SKM-1 (cell line): ENCODE measurements around the gene CCDC142.
A peak's percentile ranks its signal among the peaks of the same experiment; 100 is the strongest.

ENCODE experiments used
- DNase-seq: peaks from one replicate; lab custom pipeline; 2025; ENCODE audit not compliant: unreplicated experiment; lab: John Stamatoyannopoulos, UW

CCDC142 gene, protein sequence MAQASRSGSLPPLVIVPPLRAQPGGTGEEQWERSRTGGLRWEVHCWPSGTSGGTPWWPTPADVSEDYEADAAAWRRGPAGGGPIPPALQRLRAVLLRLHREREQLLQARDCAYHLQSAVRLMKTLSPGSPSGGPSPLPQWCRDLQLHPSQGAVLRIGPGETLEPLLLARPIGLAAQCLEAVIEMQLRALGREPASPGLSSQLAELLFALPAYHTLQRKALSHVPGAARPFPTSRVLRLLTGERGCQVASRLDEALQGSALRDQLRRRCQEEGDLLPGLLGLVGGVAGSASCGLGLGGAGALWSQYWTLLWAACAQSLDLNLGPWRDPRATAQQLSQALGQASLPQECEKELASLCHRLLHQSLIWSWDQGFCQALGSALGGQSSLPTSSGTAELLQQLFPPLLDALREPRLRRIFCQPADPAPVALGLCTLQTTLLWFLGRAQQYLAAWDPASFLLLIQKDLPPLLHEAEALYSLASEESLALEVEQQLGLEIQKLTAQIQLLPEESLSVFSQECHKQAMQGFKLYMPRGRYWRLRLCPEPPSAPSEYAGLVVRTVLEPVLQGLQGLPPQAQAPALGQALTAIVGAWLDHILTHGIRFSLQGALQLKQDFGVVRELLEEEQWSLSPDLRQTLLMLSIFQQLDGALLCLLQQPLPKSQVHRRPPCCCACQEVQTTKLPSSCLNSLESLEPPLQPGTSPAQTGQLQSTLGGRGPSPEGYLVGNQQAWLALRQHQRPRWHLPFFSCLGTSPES

GRCh38 chr2:74482801-74483674, at the start of gene CCDC142, which contains the start of gene TTC31:
Gene CCDC142 (minus strand): TSS chr2:74482998. CDS start chr2:74482837, 161 bp downstream.
Gene TTC31 (plus strand): TSS chr2:74483081. CDS start chr2:74483096, 15 bp downstream.
- DNase-seq = peak; percentile 93

DNA sequence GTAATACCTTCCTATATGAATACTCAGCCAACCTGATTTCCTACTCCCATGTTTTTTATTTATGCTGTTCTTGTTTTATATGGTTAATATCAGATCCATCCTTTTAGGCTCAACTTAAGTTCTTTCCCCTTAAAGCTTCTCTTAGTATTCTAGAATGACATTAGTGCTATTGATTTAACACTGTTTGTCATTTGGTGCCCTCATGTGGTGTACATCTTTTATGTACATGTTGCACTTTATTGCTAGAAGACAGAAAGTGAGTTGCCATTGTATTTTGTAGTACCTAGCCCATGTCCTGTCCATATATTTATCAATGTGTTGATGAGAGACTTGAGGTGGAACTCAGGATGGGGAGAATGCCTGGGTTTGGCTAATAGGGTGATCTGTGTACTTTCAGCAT, 49.4 kb upstream of the CCDC142 start:
- no peak for DNase-seq

DNA sequence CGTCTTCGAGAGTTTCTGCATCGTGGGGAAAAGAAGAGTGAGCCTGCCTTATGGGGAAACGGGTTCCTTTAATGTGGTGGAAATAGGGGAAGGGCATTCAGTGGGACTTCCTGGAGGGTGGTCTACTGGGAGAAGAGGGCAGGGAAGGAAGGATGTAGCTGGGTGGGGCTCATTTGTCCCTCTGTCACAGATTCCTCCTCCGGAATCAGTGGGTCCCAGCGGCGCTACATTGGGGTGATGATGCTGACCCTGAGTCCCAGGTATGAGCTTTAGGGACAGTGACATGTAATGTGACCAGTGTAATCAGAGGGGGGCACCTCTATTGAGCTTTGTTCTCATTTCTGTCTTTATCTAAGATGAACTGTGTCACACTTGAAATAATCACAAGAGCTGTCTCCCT, 48.9 kb upstream of the CCDC142 start:
- no peak for DNase-seq

DNA sequence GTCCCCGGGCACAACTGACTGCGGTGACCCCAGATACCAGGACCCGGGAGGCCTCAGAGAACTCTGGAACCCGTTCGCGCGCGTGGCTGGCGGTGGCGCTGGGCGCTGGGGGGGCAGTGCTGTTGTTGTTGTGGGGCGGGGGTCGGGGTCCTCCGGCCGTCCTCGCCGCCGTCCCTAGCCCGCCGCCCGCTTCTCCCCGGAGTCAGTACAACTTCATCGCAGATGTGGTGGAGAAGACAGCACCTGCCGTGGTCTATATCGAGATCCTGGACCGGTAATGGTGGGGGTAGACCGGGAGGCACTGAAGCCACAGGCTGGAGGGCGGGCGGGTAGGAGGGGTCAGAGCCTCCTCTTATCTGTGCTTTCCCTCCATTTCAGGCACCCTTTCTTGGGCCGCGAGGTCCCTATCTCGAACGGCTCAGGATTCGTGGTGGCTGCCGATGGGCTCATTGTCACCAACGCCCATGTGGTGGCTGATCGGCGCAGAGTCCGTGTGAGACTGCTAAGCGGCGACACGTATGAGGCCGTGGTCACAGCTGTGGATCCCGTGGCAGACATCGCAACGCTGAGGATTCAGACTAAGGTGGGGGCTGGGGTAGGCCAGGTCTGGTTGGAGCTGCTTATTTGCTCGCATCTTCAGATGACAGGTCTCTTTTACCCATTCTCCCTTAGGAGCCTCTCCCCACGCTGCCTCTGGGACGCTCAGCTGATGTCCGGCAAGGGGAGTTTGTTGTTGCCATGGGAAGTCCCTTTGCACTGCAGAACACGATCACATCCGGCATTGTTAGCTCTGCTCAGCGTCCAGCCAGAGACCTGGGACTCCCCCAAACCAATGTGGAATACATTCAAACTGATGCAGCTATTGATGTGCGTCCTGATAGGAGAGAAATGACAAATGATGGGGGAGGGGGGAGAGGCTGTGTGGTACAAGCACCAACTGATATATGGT, 47.7 kb upstream of the CCDC142 start:
- no peak for DNase-seq

DNA sequence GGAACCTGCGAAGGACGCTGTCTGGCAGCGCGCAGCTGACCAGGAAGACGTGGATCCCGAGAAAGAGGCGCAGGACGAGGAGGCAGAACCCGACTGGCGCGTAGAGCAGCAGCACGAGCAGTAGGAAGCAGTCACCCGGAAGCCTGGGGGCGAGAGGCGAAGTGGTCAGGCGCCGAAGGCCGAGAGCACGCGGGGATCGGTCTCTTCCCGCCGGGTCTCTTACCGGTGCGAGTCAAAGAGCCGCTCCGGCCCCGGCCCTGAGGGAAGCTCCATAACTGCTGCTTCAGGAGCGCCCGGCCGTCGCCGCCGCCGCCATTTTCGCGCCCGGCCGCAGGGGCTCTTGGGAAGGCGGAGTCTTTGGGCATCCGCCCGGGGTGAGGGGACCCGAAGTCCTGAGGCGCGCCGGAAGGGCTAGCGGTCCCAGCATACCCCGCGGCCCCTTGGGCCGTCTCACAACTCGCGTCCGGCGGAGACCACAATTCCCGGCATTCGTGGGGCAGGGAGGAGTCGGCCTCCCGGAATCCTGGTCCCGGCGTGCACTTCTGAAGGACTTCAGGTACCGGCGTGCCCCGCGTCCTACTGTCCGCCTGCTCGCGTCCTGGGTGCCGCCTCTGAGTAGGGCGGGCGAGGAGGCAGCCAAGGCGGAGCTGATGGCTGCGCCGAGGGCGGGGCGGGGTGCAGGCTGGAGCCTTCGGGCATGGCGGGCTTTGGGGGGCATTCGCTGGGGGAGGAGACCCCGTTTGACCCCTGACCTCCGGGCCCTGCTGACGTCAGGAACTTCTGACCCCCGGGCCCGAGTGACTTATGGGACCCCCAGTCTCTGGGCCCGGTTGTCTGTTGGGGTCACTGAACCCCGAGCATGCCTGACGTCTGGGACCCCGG, 46.8 kb upstream of the CCDC142 start, which contains the start of the genes AUP1 and HTRA2:
TSS of gene AUP1 (minus strand) at position 350 of the 882 bp plus-strand sequence. CDS start at position 273, 77 bp downstream.
TSS of gene HTRA2 (plus strand) at position 577 of the 882 bp plus-strand sequence. CDS start at position 651, 74 bp downstream.
- peak; percentile 93 for DNase-seq

DNA sequence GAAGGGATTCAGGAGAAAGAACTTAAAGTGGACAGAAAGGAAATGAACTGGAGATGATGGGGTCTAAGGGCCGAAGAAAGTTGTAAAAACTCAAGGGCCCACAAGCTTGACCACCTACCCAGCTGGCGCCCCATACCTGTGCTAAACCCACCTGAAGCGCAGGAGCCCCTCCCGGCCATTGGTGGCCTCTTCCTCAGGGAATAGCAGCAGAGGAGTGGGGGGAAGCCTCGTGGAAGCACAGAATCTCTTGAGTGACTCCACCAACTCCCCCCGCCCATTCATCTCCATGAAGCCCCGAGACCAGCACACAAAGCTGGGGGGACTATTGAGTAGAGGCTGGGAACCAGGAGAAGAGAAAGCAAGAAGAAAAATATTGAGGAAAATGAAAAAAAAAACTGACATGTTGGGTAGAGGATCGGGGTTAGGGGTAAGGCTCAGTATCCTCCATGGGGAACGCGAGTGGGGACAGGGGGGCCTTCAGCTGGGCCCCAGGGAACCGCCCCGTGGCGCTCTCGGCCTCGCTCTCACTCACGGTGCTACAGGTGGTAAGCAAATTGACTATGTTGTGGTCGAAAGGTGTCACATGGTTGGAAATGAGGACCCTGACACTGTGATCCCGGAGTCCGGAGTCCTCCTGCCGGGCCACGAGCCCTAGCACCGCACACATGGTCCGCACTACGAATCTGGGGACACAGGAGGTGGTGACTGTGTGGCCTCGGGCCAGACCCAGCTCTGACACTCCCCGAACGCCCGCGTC, 46.0 kb upstream of the CCDC142 start:
- DNase-seq = no peak

GRCh38 chr2:74527741-74528140, 44.9 kb upstream of the CCDC142 start:
- DNase-seq = no peak

DNA sequence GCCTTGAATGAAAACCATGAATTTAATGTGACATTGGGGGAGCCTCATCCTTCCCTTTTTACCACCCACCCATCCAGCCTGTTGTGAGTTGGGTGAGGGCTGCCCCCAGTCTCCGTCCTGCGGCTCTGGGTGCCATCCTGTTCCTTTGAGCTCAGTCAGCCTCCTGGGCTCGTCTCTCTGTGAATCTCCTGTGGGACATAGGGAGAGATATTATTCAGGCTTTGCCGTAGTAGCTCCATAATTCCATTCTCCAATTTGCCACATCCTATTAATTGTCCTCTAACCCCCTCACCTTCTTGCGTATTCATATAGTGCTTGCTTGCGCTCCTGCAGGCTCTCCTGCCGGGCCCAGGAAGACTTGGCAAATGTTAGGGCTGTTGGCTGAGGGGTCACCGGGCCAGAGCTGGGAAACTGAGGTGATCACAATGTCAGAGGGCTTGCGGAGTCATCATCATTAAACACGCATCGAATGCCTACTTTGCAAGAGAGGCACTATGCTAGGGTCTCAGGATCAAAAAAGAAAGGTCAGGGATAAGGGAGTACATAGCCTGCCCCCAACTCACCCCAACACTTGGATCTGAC, 43.9 kb upstream of the CCDC142 start:
- DNase-seq = no peak

- DNase-seq = peak; percentile 49
Measured at GRCh38 chr2:74525717-74526648, 43.2 kb upstream of the CCDC142 start, which contains the start of gene DQX1. Gene DQX1 (minus strand): TSS chr2:74526231. CDS start chr2:74525729, 502 bp downstream.

DNA sequence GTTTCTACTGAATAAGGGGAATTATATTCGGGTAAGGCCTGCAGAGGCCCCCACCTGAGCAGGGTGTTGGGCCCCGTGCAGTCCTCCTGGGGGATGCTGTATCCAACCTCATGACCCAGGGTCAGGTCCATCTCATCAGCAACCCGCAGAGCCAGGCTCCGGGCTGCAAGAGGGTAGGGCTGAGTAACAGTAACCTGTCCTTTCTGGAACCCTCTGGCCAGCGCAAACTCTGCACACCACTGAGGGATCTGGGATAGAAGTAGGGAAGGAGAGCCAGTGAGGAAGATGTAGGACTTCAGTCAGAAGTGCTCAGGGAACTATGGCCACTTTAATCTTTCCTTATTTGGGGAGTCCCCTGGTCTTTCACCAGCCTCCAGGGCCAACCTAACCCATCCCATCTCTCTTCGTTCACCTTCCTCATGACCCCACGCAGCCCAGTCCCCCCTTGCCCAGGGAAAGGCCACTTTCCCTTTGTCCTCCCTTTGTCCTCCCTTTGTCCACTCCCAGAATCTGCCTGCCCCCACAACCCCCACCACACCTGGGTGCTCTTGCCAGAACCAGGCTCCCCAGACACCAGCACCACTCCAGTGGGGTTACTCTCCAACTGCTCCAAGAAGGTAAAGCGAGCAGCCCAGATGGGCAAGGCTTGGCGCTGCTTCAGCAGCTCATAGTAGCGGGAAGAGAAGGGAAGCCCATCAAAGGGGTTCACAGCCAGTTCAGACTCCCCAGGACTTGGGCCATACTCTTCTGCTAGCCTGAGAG, 42.3 kb upstream of the CCDC142 start:
- DNase-seq = no peak

- DNase-seq = no peak
Measured at GRCh38 chr2:74524005-74524404, 41.2 kb upstream of the CCDC142 start.

DNA sequence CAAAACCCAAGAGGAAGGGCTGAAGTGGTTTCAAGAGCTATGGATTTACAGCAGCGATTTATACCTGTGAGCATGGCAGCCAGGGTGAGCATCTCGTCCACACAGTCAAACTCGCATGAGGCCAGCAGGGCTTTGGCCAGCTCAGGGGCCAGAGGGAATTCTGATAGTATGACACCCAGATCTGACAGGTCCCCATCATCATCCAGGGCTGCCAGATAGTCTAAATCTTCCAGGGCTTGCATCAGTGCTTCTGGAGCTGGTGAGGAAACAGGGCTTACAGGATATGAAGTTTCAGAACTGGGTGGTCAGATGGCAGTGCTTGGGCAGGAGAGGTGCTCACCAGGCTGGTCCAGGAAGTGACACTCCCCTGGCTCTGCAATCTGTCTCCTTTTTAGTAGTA, 39.7 kb upstream of the CCDC142 start:
- DNase-seq = no peak

DNA sequence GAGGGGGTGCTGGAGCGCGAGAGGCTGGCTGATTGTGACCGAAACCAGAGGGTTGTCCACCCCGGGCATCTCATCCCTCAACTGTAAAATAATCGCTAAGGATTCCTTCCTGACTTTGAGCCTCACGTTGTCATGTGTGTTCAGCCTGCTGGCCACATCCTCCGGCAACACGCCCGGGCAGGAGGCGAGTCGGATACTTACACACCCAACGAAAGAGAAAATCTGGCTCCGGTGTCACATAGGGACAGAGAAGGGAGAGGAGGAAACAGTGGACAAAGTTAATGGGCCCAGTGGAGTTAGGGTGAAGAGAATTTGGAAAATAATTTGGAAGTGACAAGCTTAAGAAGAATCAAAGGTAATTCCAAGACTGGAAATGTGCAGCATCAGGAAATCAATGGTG, 33.9 kb upstream of the CCDC142 start:
- no peak for DNase-seq

DNA sequence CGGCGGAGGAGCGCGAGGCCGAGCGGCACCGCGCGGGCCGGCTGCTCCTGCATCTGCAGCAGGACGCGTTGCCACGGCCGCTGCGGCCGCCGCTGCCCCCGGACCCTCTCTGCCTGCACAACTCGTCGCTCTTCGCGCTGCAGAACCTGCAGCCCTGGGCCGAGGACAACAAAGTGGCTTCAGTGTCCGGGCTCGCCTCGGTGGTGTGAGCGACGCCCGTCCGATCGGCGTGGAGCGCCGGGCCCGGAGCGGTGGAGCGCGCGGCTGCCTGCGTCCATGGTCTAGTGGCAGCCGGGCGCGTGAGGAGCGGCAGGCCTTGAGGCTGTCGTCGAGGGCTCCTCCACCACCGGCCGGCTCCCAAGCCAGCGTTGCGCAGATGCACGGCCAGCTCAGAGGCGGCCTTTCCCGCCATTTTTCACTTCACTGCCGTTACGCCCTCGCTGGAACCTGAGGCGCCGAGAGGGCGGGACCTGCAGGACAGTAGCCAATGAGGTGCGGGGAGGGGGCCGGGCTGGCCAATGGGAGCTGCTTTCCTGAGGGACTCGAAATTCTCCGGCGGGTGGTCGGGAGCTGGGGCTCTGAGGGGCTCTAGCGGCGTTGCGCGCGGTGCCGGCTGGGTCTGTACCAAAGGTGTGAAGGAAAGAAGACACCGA, 33.3 kb upstream of the CCDC142 start:
- DNase-seq = no peak

DNA sequence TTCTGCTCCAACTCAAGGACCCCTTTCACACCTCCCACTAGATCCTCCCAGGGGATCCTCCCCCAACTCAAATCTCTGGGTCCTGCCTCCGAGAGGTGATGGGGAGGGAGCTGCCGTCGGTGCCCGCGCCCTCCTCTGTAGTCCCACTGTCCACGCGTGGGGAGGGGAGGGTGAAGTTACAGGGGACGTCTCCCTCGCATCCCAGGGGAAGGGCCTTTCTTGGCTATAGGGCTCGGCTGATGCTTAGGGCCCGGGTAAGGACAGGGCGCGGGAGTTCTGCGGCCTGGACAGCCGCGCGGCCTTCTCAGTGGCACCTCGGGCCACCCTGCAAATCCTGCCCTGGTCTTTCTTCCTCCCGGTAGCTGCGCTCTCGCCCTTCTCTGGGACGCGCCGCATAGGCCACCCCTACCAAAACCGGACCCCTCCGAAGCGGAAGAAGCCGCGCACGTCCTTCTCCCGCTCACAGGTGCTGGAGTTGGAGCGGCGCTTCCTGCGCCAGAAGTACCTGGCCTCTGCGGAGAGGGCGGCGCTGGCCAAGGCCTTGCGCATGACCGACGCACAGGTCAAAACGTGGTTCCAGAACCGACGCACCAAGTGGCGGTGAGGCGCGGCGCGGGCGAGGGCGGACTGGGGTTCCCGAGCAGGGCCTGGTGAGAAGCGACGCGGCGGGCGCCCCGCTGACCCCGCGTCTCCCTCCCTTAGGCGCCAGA, 32.6 kb upstream of the CCDC142 start:
- DNase-seq = no peak
